Gastroesophageal sphincter (tissue), 4 donors: Measurements from ENCODE around the gene CIRBP. TPM values are rescaled to one million over a fixed set of nuclear protein-coding genes. Genes with fewer than 3 reads are reported as not detected.

ENCODE experiments used
- ATAC-seq: fragments of 150-250 bp; one replicate; pipeline ENCODE4 v1.9.1; 2016; ENCODE audit warnings: mild to moderate bottlenecking, moderate library complexity
- H3K27ac ChIP-seq, 4 donors: fragments of 200-600 bp; sonication (generic) in 3 of 4; 1 replicate in 3 of 4; 2 replicates in 1 of 4; pipeline ENCODE4 v1.5.1; 2016 to 2019
- H3K27me3 ChIP-seq: fragments of 200-600 bp; sonication (generic); one replicate; pipeline ENCODE4 v1.5.1; 2019
- H3K36me3 ChIP-seq, 2 donors: fragments of 200-600 bp; sonication (generic); one replicate each; pipeline ENCODE4 v1.5.1; 2019; ENCODE audit warnings: control low read depth in 1 of 2
- H3K4me1 ChIP-seq, 3 donors: fragments of 200-600 bp; sonication (generic); 1 replicate in 2 of 3; 2 replicates in 1 of 3; pipeline ENCODE4 v1.5.1; 2016 to 2019; ENCODE audit warnings: control low read depth in 2 of 3
- H3K4me3 ChIP-seq, 2 donors: fragments of 200-600 bp; sonication (generic); one replicate each; pipeline ENCODE4 v1.5.1; 2019; ENCODE audit warnings: mild to moderate bottlenecking in 1 of 2, moderate library complexity in 1 of 2
- H3K9me3 ChIP-seq, 3 donors: fragments of 200-600 bp; sonication (generic); one replicate each; pipeline ENCODE4 v1.5.1; 2017 to 2019; ENCODE audit warnings: control low read depth in 2 of 3
- CTCF ChIP-seq, 4 experiments: fragments of 200-600 bp in 2 of 4; fragments of 450-650 bp in 2 of 4; sonication (generic) in 1 of 4; IDR thresholded peaks; one replicate each; pipeline ENCODE4 v1.5.1; 2017 to 2019; ENCODE audit warnings: antibody characterized with exemption in 4 of 4, mild to moderate bottlenecking in 2 of 4, moderate library complexity in 2 of 4
- EP300 ChIP-seq: sonication (generic); formaldehyde crosslinking; IDR thresholded peaks from one replicate; pipeline ENCODE4 v1.6.1; 2017; ENCODE audit warnings: antibody characterized with exemption, mild to moderate bottlenecking
- POLR2A ChIP-seq, 2 donors: fragments of 450-650 bp; IDR thresholded peaks; one replicate each; pipeline ENCODE4 v1.6.1; 2017; ENCODE audit warnings: antibody characterized with exemption in 2 of 2, mild to moderate bottlenecking in 2 of 2, moderate library complexity in 1 of 2
- POLR2AphosphoS5 ChIP-seq: sonication (generic); formaldehyde crosslinking; IDR thresholded peaks from one replicate; pipeline ENCODE4 v1.6.1; 2017; ENCODE audit warnings: antibody characterized with exemption
- WGBS, 2 donors: methylation state at CpG; one replicate each; pipeline ENCODE4 v1.1.5; 2018; ENCODE audit warnings: low coverage in 1 of 2; 5-methylcytosine and 5-hydroxymethylcytosine counted together
- total RNA-seq, 4 donors: library from RNA; depleted of rRNA; stranded (reverse); fragments of >200 nt; gene quantifications; one replicate each; pipeline ENCODE4 v1.1.0, GENCODE V29; 2016

The CIRBP gene
- total RNA-seq, 4 donors from 2014 or later = 350 to 708 (median 559) TPM

- Histone ChIP-seq H3K36me3 (peaks cover 0 to 43% of the 10 kb centered on the region in 2 donors), H3K4me1 (peaks cover 3 to 93% (median 81%) of the 10 kb centered on the region in 3 donors), H3K4me3 (peak overlapping the region; percentile 55 to 96), H3K27me3 (no peaks in the 10 kb centered on the region), H3K9me3 (no peaks in the 10 kb centered on the region), H3K27ac (peak overlapping the region; percentile 77 to 100 (median 99))
- TF ChIP-seq EP300 (no peak), POLR2AphosphoS5 (no peak), POLR2A (IDR thresholded peaks at IDR 0.05) (no peak), CTCF (IDR thresholded peaks at IDR 0.05) (no peak)
- 29 to 32% methylated on average over 3 to 5 of the region's 8 CpGs for WGBS, 2 donors
- no peak for ATAC-seq
These were observed 1.2 kb downstream of the CIRBP start for GRCh38 chr19:1270213-1270853.

- ATAC-seq = no peak
- Histone ChIP-seq H3K4me3 (peak overlapping the region; percentile 2 to 96), H3K27me3 (no peaks in the 10 kb centered on the region), H3K4me1 (peaks cover 3 to 88% (median 74%) of the 10 kb centered on the region in 3 donors), H3K9me3 (no peaks in the 10 kb centered on the region), H3K36me3 (peaks cover 0 to 43% of the 10 kb centered on the region in 2 donors), H3K27ac (peak overlapping the region in 3 of 4 donors; percentile 99 to 100 (median 99))
- TF ChIP-seq POLR2AphosphoS5 = no peak
- no peak for TF ChIP-seq EP300
- TF ChIP-seq POLR2A (IDR thresholded peaks at IDR 0.05) = no peak
- no peak for TF ChIP-seq CTCF (IDR thresholded peaks at IDR 0.05)
- 40 to 45% methylated on average over 4 of the region's 26 CpGs for WGBS, 2 donors
These were observed 1.9 kb downstream of the CIRBP start for GRCh38 chr19:1270854-1271527.

GRCh38 chr19:1271528-1272422 is 2.6 kb downstream of the CIRBP start:
- Histone ChIP-seq H3K27me3 (no peaks in the 10 kb centered on the region), H3K4me1 (peaks cover 3 to 88% (median 74%) of the 10 kb centered on the region in 3 donors), H3K36me3 (peaks cover 0 to 43% of the 10 kb centered on the region in 2 donors), H3K4me3 (peak overlapping the region in 1 of 2 donors; percentile 96), H3K9me3 (no peaks in the 10 kb centered on the region), H3K27ac (peak overlapping the region in 3 of 4 donors; percentile 99 to 100 (median 99))
- TF ChIP-seq POLR2AphosphoS5 (no peak), POLR2A (IDR thresholded peaks at IDR 0.05) (no peak), CTCF (IDR thresholded peaks at IDR 0.05) (no peak), EP300 (no peak)
- WGBS, 2 donors = 49 to 60% methylated on average over 3 of the region's 37 CpGs
- ATAC-seq = no peak

GRCh38 chr19:1272423-1273262 is 3.5 kb downstream of the CIRBP start:
- Histone ChIP-seq H3K4me3 (peak overlapping the region in 1 of 2 donors; percentile 96), H3K27me3 (no peaks in the 10 kb centered on the region), H3K4me1 (peaks cover 3 to 84% (median 69%) of the 10 kb centered on the region in 3 donors), H3K36me3 (peaks cover 0 to 52% of the 10 kb centered on the region in 2 donors), H3K9me3 (no peaks in the 10 kb centered on the region), H3K27ac (peak overlapping the region in 3 of 4 donors; percentile 99 to 100 (median 99))
- ATAC-seq = no peak
- 37 to 67% methylated on average over 13 to 30 of the region's 33 CpGs for WGBS, 2 donors
- TF ChIP-seq POLR2A (IDR thresholded peaks at IDR 0.05) = no peak
- no peak for TF ChIP-seq EP300
- no peak for TF ChIP-seq CTCF (IDR thresholded peaks at IDR 0.05)
- TF ChIP-seq POLR2AphosphoS5 = no peak
